CD4-positive, alpha-beta T cell treated with Interleukin-6 for 4 hours (primary cell): Measurements from ENCODE around the gene NSD1.
"Not testable (repeated sequence)": the region's sequence is repeated elsewhere in the genome, so short reads cannot be mapped to it uniquely, and the experiment has no call there.

Experiments
- DNase-seq: peaks from one replicate; pipeline ENCODE4 v3.0.0-alpha.2; 2020; ENCODE audit warnings: mixed read lengths

The NSD1 gene

DNA sequence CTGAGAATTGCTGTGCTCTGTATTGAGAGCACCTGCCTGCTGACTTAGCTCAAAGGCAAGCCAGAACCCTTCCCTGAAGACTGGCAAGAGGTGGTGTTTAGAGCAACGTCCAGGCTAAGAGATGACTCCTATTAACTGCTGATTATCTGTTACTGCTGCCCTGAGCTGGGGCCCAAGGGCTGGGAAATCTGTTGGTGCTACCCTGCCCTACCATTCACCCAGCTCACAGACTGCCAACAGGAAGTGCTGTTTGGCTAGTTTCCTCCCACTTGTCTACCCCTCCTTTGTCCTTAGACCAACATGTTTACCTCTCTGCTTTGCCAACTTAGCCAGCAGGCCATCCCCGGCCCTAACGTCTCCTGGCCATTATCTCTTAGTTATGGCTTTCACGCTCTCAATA is 163.0 kb downstream of the NSD1 start:
- peak; percentile 27 for DNase-seq

DNA sequence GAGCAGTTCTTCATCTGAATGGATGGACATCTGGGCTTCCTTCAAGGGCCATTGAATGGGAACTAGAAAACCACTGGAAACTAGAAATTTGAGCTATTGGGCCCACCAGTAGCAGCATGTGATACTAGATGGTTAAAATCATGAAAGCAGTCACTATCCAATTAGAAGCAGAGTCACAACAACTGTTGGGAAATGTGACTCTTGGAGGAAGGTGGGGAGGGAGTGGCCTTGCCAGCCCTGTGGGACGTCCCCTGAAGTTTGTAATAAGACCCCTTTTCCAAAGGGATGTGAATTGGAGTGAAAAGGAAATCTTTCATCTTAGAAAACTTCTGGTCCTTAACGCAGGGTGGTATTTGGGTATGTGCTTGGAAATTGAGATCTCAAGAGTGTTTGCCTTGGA is 164.3 kb downstream of the NSD1 start:
- no peak for DNase-seq

DNA sequence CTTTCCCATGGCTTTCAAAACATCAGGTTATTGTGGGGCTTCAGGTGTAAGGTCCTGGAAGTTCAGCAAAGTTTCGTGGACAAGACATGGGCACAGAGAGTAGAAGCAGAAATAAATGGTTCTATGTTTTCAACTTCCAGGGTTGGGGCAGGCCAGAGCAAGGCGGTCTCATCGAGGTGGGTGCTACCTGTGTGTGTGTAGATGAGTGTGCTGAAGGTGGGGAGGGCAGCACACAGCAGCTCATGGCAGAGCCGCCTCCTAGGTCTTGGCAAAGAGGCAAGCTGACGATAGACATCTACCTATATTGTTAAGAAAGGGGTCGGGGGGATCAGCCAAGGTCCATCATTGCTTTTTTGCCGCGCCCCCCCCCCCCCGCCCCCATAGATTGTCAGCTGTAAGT is 166.1 kb downstream of the NSD1 start:
- DNase-seq: no peak

DNA sequence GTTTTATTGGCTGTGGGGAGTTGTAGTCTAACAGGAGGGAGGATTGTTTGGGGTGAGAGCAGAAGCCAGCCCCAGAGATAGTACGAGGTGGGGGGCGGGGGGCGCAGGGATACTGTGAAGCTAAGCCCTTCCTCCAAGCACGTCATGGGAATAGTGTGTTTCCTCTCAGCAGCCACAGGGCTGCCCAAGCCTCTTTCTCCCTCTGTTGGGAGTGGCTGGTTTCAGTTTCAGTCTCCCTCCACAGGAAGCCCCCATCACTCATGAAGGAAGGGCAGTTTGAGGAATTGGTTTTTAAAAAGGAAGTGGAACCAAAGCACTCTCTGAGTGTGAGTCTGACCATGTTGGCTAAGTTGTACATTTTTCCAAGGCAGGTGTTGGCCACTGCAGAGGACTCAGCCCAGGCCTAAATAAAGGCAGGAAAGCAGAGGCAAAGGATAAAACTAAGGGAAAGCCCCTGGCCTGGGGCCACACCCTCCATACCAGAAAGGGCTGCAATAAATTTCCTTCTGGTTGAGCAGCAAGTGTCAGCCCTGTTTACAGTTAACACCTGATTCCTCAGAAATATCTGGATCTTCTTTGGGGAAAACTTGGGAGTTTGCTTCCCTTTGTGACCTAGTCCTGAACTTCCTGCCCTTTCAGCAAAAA is 166.8 kb downstream of the NSD1 start:
- peak; percentile 57 for DNase-seq

DNA sequence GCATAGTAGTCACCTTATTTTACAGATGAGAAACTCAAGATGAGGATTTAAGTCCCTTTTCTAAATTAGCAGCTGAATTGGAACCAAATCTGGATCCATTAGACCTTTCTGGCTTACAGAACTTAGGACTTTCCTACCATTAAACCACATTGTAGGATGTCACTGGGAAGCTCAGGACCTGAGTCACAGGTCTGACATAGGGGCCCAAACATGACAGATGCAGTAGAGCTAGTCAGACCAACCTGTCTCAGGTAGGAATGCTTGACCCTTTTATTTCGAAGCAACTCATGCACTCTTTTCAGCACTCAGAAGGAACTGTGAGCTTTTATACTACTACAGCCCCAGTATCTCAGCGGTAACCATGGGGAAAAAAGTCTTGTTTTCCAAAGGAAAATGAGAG is 167.4 kb downstream of the NSD1 start:
- no peak for DNase-seq

DNA sequence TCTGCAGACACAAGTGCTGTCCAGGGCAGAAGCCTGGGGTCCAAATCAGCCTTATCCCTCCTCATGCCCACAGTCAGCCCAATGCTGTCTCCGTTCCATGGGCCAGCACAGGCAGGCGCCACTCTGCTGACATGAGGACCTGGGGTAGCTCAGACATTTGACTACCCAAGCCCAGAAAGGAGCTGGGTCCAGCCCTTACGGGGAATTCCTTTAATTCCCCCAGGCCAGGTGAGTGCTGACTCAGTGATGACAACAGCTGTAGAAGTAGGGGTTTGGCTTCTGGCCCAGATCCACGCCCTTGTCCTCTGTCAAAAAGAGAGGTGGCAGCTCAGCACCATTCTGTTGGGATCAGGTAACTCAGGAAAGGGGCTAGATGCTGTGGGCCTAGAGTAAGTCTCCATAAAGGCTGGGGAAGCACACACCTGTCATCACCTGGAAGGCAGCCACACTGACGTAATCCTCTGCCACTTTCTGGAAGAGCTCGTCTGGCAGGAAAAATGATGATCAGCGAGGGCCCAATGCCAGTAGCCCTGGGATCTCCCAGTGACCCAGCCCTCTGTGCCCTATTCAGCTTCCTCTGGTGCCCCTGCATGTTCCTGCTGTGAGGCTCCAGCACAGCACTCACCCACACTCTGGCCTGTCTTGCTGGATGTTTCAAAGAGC is 168.1 kb downstream of the NSD1 start:
- DNase-seq: peak; percentile 39

DNA sequence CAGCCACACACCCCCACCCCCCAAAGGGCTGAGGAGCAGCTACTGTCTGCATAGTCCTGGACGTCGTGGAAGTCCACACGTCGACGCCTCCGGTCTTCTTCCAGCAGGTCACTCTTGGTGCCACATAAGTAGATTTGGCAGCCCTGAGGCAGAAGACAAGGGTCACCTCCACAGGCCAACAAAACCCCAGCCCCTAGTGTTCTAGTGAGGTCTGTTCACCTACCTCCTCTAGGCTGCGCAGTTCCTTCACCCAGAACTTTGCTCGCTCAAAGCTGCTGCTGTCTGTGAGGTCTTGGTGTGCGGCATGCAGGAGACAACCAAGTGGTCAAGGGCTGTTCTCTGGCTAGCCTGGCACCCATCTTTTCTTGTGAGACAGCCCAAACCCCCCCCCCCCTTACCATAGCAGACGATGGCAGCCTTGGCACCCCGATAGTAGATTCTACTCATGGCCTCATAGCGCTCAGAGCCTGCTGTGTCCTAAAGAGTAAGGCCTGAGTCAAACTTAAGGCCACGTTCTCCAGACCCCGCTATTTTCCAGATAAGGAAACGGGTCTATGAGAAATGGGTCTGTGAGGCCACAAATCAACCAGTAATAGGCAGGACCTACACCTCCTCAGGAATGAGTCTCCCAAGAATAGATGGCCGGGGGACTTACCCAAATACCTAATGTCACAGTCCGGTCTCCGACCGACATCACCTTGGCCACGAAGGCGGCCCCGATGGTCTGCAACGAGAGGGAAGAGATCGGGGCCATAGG is 169.0 kb downstream of the NSD1 start:
- DNase-seq: no peak

DNA sequence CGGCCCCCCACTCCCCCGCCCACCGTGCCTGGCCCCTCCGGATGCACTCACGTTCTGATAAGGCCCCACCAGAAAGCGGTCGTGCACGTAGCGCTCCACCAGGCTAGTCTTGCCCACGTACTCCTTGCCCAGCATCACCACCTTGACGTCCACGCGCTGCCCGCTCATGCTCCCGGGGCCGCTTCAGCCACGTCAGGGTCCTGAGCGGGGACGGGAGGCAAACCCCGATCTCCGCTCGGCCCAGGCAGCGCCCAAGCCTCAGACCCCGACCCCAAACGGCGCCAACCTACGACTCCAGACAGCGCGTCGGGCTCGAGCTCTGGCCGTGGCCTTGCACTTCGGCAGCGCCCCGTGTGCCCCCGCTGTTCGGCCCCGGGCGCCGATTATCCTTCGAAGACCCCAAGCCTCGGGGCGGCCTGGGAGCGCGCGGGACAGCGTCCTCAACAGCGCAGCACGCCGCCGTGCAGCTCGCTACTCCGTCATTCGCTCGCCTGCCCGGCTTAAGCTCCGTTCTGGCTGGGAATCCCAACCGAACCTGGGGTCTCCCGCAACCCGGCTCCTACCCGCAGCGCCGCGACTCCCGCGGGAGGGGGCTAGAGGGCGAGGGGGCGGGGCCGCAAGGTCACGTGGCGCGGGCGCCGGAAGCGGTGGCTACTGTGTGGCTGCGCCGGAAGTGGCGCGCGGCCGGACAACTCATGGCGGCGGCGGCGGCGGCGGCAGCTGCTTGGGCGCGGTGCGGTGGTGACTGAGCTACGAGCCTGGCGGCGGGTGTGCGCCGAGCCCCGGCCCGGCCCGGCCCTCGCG is 169.8 kb downstream of the NSD1 start, which contains the start of the genes PRELID1 and RAB24:
Gene PRELID1 (plus strand): TSS at position 679 of the 804 bp plus-strand sequence. CDS start 187 bp downstream, outside the sequence.
Gene RAB24 (minus strand): TSS at position 599 of the 804 bp plus-strand sequence. CDS start 431 bp downstream, at position 168.
- DNase-seq: peak; percentile 92

DNA sequence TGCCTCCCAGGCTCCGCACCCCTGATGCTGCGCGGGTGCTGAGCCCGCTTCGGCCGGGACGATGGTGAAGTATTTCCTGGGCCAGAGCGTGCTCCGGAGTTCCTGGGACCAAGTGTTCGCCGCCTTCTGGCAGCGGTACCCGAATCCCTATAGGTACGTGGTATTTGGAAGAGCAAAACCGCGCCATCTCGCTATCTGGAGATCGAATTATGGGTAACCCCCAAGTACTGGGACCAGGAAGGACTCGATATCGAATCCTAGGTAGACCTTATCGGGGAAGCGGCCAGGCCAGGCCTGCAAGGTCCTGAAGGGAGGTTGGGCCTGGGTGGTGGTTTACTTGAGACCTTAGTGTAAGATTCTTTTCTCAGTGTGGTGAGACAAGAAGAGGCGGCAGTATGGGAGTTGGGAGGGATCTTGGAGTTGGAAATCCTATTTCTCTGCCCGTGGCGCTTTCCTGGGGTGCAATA is 170.4 kb downstream of the NSD1 start:
- DNase-seq: peak; percentile 24

DNA sequence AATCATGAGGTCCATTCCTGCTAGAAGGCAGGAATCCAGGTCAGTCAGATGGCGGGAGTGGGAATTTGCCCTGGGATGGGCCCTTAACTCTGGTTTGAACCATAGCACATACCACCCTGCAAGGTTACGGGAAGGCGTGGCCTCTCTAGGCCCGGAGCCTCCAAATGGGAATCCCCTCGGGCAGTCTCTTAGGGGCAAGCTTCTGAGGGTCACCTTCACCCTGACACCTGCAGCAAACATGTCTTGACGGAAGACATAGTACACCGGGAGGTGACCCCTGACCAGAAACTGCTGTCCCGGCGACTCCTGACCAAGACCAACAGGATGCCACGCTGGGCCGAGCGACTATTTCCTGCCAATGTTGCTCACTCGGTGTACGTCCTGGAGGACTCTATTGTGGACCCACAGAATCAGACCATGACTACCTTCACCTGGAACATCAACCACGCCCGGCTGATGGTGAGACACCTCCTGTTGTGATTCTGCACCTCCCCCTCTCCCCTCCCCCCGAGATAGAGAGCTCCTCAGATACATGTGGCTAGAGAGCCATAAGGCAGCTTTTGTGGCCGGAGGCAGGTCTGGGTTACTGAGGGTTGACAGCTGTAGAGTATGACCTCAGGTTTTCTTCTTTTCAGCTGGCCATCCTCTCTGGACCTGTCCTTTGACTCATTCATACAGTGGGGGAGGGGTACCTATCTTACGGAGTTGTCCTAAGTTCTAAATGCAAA is 171.0 kb downstream of the NSD1 start:
- DNase-seq: peak; percentile 46

DNA sequence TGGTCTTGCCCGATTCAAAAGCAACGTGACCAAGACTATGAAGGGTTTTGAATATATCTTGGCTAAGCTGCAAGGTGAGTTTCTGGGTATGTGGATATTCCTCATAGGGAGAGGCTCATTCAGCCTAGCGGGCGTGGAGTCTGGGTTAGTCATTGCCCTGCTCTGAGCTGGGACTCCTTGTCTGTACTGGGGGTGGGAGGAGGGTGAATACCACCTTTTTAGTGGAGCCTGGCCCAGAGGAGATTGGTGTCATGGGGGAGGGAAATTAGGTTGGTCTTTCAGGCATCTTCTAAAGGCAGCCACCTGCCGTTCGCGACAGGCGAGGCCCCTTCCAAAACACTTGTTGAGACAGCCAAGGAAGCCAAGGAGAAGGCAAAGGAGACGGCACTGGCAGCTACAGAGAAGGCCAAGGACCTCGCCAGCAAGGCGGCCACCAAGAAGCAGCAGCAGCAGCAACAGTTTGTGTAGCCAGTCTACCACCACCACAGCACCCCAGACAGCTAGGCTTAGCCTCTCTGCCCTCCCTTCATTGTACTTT is 172.6 kb downstream of the NSD1 start:
- not testable (repeated sequence) for DNase-seq

DNA sequence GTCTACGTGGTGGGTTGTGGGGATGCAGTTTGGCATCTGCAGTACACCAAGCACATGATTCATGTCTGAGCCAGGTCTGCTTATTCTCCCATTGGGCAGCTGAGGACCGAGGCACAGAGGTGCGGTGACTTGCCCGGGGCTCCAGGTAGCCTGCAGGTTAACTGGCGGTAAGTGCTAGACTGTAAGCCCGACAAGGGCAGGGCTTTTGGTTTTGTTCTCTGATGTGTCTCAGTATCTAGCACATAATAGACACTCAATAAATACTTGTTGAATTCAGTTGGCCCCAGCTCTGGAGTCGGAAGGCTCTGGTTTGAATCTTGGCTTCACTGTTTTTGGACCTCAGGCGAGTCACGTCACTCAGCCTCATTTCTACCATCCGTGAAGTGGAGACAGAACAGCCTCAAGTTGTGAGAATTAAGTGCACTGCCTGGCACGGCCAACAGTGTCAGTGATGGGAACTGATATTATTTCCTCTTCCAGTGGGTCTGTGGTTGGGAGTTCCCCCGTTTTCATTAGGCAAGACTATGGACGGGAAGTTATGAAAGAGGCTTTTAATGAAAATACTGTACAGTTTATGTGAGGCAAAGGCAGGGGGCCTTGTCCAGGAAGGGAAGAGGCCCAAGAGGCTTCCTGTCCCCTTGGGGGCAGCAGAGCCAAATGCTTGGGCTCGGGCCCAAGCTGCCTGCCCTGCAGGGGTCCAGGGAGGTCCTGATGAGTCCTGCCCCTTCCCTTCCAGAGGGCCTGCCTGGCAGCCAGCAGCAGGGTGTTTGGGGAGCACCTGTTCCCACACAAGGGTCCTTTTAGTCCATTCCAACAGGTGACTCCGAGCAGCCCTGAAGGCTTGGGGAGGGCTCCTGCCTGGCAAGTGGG is 173.3 kb downstream of the NSD1 start:
- DNase-seq: no peak

DNA sequence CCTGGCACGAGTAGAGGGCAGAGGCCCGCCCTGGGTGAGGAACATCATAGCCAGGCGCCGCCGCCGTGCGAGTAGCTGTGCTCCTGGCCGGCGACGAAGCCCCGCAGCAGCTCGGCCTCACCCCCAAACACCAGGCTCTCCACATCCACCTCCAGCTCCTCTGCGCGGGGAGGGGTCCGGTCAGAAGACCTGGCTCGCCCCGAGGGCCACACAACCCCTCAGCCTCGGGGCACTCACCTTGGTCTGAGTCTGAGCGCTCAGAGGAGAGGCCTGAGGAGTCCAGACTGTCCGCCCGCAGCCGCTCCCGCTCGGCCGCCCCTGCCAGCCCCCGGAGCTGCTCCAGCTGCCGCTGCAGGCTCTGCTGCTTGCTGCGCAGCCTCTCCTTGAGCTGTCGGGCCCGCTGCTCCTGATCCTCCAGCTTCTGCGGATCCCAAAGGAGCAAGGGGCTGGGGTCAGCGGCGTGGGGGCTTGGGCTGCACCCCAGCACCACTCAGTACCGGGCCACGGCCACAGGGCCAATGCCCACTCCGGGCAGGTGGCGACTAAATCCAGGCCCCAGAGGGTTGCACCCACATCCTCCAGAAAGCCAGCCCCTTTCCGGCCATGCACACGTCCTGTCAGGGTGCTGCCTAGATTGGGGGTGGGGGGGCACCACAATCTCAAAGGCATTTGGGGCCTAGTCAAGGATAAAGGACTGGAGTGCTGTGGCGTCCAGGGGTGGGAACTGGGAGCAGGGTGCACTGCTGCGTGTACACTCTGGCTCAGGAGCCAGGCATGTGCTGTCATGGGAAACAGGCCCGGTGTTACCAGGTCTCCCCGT is 174.2 kb downstream of the NSD1 start:
- DNase-seq: no peak

DNA sequence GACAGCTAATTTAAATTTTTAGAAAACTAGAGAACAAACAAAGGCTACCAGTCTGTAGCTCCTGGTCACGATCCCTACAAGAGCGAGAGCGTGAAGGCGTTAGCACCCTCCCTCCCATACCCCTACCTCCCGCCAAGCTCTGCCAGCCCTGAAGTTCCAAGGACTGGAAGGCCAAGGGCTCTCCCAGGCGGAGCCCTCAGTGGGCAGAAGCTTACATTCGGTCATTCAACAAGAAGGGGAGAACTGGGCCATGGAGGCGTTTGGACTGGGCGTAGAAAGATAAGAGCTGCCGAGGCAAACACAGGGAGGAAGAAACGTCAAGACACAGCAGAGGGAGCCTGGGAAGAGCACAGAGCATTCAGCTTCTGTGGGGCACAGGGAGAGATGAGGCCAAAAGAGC is 175.2 kb downstream of the NSD1 start:
- DNase-seq: no peak

DNA sequence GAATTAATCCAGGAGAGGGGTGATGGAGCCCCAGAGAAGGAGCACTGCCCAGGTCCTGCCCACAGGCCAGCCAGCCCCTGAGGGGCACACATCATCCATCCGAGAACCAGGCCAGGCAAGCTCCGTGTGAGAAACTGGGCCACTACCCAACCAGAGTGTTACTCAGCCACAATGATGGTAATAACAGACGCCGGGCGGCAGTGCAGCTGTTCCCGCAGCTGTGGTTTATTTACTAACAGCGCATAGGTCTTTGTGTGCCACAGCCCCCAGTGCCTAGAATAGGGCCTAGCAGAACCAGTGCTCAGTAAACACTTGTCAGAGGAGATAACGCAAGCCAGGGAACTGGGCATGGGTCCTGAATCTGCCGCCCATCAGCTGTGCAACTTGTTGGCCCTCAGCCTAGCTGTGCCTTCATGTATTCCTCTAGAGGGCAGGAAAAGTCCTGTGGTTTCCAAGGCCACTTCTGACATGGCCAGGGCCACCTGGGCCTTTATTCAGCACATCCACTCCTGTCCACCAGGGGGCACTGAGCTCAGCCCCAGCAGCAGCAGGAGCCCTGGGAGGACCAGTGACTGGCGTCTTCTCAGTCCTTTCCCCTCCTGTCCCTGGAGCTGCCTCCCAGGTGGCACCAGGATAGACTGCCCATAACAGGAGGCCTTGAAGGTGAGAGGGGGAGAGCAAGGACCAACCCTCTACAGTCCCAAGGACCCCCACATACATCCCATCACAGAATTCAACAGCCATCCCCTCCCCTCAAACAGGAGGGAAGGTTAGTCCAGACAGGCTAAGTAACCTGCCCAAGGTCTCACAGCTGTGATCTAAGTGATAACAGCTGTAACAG is 176.0 kb downstream of the NSD1 start:
- peak; percentile 80 for DNase-seq

DNA sequence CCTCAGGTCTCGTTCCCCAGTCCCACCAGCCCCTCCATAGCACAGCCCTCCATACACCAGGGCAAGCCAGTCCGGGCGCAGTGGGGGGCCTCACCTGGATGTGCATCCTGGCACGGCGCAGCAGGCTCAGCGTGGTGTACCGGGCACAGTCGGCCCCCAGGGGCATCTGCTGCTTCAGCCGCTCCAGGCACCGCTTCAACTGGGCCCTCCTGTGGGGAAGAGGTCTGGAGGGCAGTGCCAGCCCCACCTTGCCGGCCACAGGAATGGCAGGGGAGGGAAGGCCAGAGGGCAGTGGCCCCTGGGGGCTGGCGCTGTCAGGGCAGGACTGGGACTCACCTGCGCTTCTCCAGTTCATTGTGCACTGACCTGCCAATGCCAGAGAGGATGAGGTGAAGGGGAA is 176.8 kb downstream of the NSD1 start:
- no peak for DNase-seq

DNA sequence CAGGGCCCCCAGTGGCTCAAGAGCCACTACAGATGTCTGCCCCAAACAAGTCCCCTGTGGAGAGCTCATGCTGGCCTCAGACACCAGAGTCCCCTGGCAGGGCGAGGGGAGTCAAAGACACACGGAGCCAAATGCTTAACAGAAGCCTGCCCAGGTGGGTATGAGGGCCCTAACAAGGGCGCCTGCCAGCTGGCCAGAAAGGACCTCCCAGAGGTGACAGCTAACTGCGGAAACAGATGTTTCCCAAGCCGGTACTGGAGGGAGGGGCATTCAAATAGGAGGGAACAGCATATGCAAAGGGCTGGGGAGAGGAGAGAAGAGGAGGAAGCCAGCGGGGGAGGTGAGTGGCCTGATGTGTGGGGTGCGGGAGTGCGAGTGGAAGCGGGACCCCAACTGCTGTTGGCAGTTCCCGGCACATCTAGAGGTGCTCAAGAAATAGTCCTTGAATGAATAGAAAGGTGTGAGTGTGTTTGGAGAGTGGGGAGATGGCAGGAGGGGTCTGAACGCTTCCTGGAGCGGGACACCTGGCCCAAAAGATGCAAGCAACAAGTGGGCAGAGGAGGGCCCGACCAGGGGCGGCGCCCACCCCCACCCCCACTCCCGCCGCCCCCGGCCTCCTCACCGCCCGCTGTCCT is 177.3 kb downstream of the NSD1 start:
- peak; percentile 25 for DNase-seq

DNA sequence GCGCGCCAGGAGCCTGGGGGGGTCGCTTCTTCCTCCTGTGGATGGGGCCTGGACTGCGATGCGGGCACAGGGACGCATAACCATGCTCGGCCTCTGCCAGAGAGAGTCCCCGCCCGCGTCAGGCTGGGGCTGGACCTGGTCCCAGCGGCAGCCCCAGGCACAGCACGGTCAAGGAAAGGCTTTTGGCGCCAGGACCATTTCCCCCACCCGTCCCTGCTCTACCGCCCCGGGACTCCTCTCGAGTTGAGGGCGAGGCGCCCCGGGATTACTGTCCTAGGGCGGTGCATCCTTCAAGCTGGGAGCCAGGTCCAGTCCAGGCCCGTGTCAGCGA is 177.8 kb downstream of the NSD1 start:
- DNase-seq: no peak
